SW 1271 (cell line): ENCODE data around the gene ZNF281.
"Not testable (repeated sequence)": the region's sequence is repeated elsewhere in the genome, so short reads cannot be mapped to it uniquely, and the experiment has no call there.

Experiments
- DNase-seq, 2 experiments: peaks; one replicate each; lab custom pipeline; 2025; lab: John Stamatoyannopoulos, UW

Gene ZNF281

GRCh38 chr1:200363264-200363933 lies 46.4 kb downstream of the ZNF281 start:
- no peak for DNase-seq

GRCh38 chr1:200362421-200362820 lies 47.4 kb downstream of the ZNF281 start:
- no peak for DNase-seq

- no peak for DNase-seq
Measured at GRCh38 chr1:200359610-200360163, 50.1 kb downstream of the ZNF281 start.

- DNase-seq, result not testable (repeated sequence)
Measured at GRCh38 chr1:200357925-200358324, 51.9 kb downstream of the ZNF281 start.

- no peak for DNase-seq
Measured at GRCh38 chr1:200355801-200356200, 54.0 kb downstream of the ZNF281 start.
